Adrenal gland (tissue), 12 donors: ENCODE data around the gene CBARP. TPM values are rescaled to one million over a fixed set of nuclear protein-coding genes. Genes with fewer than 3 reads are reported as not detected.

Experiments used
- DNase-seq, 7 donors: peaks; one replicate each; pipeline ENCODE4 v3.0.0-alpha.2; 2019 to 2020
- H3K27ac ChIP-seq, 5 donors: fragments of 200-600 bp; sonication (generic) in 4 of 5; 1 replicate in 3 of 5; 2 replicates in 2 of 5; pipeline versions ENCODE4 v1.5.1 to v1.8.0; 2016 to 2020; ENCODE audit warnings: mild to moderate bottlenecking in 1 of 5
- H3K27me3 ChIP-seq: fragments of 200-600 bp; 2 replicates; pipeline ENCODE4 v1.8.0; 2021
- H3K36me3 ChIP-seq, 2 donors: fragments of 200-600 bp; replicated peaks in 1 of 2; 1 replicate in 1 of 2; 2 replicates in 1 of 2; pipeline versions ENCODE4 v1.5.1 to v1.8.0; 2018 to 2022
- H3K4me1 ChIP-seq, 2 donors: fragments of 200-600 bp; replicated peaks in 1 of 2; 1 replicate in 1 of 2; 2 replicates in 1 of 2; pipeline versions ENCODE4 v1.5.1 to v1.8.0; 2018 to 2021
- H3K4me3 ChIP-seq, 4 donors: fragments of 200-600 bp; sonication (generic) in 3 of 4; one replicate each; pipeline ENCODE4 v1.5.1; 2016 to 2018
- H3K9me3 ChIP-seq, 3 donors: fragments of 200-600 bp; sonication (generic) in 1 of 3; replicated peaks in 1 of 3; 1 replicate in 2 of 3; 2 replicates in 1 of 3; pipeline versions ENCODE4 v1.5.1 to v1.8.0; 2016 to 2021
- POLR2A ChIP-seq, 2 donors: fragments of 450-650 bp; IDR thresholded peaks; one replicate each; pipeline ENCODE4 v1.6.1; 2017; ENCODE audit warnings: antibody characterized with exemption in 2 of 2, mild to moderate bottlenecking in 2 of 2, moderate library complexity in 1 of 2
- WGBS, 4 donors: extraction: QIAGEN DNeasy Blood & Tissue Kit in 2 of 4; methylation state at CpG; one replicate each; pipeline versions ENCODE4 v1.1.5 to v1.1.7; 2013 to 2017; 5-methylcytosine and 5-hydroxymethylcytosine counted together
- intact Hi-C, 2 donors: fragments of 100-400 bp; cut with DNase I; formaldehyde crosslinking; loops; one replicate each; pipeline versions ENCODE4 v1.14.1 to v1.15.0; 2022 to 2023
- polyA plus RNA-seq, 3 donors: library from polyadenylated mRNA; stranded (reverse); fragments of 200-250 nt in 2 of 3; fragments of 350-450 nt in 1 of 3; fragmentation: Illumina TruSeq in 1 of 3; extraction: RNeasy Lipid Tissue Mini Kit (QIAGEN cat#74804) in 1 of 3; gene quantifications; one replicate each; pipeline ENCODE4 v1.2.3, GENCODE V29; 2013 to 2014
- total RNA-seq, 9 donors: library from RNA; depleted of rRNA in 4 of 9; stranded (reverse); fragments of >200 nt in 4 of 9; fragments of 120-200 nt in 1 of 9; fragmentation: NEBNext Ultra II Directional in 1 of 9; extraction: Animal tissue kit (Norgen Biotek cat#: 25700) in 1 of 9; gene quantifications; one replicate each; pipeline versions ENCODE4 v1.1.0 to v1.2.4, GENCODE V29; 2013 to 2023
- TF ChIP-seq, protein P1 (sequence below), 6 experiments: fragments of 450-650 bp in 4 of 6; fragments of 200-600 bp in 2 of 6; sonication (generic) in 1 of 6; IDR thresholded peaks; 1 replicate in 5 of 6; 2 replicates in 1 of 6; pipeline versions ENCODE4 v1.5.1 to v1.8.0; 2016 to 2021; ENCODE audit warnings: antibody characterized with exemption in 6 of 6, mild to moderate bottlenecking in 2 of 6, moderate library complexity in 1 of 6
- donor health status: healthy with polysubstance abuse.
- donor health status: Bipolar disorder and iron deficiency.
- donor health status: DM: yes; HTN: yes; CAD: no.
- donor health status: DM: no; HTN: no; CAD: no.
- donor health status: DM: no; HTN: no; CAD: no.
- donor health status: DM: yes; HTN: yes; CAD: no.

CBARP gene
- total and polyA plus RNA-seq, 12 donors: 0.09 to 9.3 (median 1.8) TPM; not detected in 2

DNA sequence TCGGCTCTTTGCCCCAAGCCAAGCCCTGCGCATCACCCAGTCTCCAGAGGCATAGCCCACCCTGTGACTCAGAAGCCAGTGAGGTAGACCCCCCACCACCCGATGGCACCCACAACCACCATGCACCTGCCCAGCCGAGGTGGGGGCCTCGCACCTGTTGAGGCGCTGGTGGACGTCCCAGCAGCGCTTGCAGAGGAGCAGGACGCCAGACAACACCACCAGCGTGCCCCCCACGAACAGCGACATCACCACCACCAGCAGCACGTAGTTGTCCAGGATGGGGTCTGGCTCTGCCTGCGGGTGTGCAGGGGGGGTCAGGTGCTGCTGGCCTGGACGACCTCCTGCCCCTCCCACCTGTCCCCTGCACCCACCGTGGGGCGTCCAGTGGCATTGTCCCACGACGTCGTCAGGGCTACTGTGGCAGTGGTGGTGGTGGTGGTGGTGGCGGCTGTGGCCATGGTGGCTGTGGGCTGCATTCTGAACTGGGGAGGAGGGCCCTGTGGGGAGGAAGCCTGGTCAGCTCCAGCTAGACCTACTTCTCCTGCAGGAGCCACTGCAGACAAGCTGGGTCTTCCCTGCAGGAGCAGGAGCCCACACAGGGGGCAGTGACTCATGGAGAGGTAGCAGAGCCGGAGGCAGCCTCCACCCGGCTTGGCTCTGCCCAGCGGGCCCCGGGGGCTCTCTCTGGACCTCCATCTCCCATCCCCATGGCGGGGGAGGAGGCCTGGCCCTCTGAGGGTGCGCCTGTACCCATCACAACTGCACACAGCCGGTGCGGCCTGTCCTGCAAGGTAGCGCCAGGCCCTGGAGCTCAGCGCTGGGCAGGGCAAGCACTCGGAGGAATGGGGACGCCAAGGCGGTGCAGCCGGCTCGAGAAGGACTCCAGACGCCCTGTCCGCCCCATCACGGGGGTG, 1.9 kb downstream of the CBARP start:
- peaks cover 30 to 39% of the 10 kb centered on the region in 2 donors for H3K4me1 ChIP-seq
- H3K27ac ChIP-seq: peak overlapping the region in 1 of 5 donors; percentile 66
- no peak overlapping the region for H3K4me3 ChIP-seq
- intact Hi-C loops: no loop called here
- H3K27me3 ChIP-seq: no peaks in the 10 kb centered on the region
- H3K9me3 ChIP-seq: no peaks in the 10 kb centered on the region
- 80 to 97% (median 85%) methylated on average over 6 to 39 of the region's 39 CpGs for WGBS, 4 donors
- TF ChIP-seq, protein P1, sequence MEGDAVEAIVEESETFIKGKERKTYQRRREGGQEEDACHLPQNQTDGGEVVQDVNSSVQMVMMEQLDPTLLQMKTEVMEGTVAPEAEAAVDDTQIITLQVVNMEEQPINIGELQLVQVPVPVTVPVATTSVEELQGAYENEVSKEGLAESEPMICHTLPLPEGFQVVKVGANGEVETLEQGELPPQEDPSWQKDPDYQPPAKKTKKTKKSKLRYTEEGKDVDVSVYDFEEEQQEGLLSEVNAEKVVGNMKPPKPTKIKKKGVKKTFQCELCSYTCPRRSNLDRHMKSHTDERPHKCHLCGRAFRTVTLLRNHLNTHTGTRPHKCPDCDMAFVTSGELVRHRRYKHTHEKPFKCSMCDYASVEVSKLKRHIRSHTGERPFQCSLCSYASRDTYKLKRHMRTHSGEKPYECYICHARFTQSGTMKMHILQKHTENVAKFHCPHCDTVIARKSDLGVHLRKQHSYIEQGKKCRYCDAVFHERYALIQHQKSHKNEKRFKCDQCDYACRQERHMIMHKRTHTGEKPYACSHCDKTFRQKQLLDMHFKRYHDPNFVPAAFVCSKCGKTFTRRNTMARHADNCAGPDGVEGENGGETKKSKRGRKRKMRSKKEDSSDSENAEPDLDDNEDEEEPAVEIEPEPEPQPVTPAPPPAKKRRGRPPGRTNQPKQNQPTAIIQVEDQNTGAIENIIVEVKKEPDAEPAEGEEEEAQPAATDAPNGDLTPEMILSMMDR (IDR thresholded peaks at IDR 0.05): no peak
- TF ChIP-seq POLR2A (IDR thresholded peaks at IDR 0.05): no peak
- H3K36me3 ChIP-seq: no peaks in the 10 kb centered on the region
- no peak for DNase-seq

- H3K36me3 ChIP-seq: no peaks in the 10 kb centered on the region
- no peaks in the 10 kb centered on the region for H3K9me3 ChIP-seq
- intact Hi-C loops: no loop called here
- WGBS, 4 donors: 92 to 97% (median 94%) methylated on average over 26 to 43 of the region's 43 CpGs
- DNase-seq: no peak
- H3K27me3 ChIP-seq: no peaks in the 10 kb centered on the region
- no peak overlapping the region for H3K4me3 ChIP-seq
- peaks cover 24 to 33% of the 10 kb centered on the region in 2 donors for H3K4me1 ChIP-seq
- no peak overlapping the region for H3K27ac ChIP-seq
- no peak for TF ChIP-seq POLR2A (IDR thresholded peaks at IDR 0.05)
- TF ChIP-seq, protein P1 (IDR thresholded peaks at IDR 0.05): no peak
Measured at GRCh38 chr19:1234955-1235380, 2.8 kb downstream of the CBARP start.

- Histone ChIP-seq H3K4me1 (peaks cover 24 to 33% of the 10 kb centered on the region in 2 donors), H3K36me3 (no peaks in the 10 kb centered on the region), H3K9me3 (no peaks in the 10 kb centered on the region), H3K4me3 (no peak overlapping the region), H3K27ac (no peak overlapping the region), H3K27me3 (no peaks in the 10 kb centered on the region)
- TF ChIP-seq, protein P1 (IDR thresholded peaks at IDR 0.05): no peak
- TF ChIP-seq POLR2A (IDR thresholded peaks at IDR 0.05): no peak
- intact Hi-C loops: no loop called here
- DNase-seq: no peak
- WGBS, 4 donors: 78 to 90% (median 80%) methylated on average over 17 to 45 of the region's 45 CpGs
Measured at GRCh38 chr19:1234051-1234954, 3.5 kb downstream of the CBARP start.
